Measurements from ENCODE around the gene KCNA3. TPM values are rescaled to one million over a fixed set of nuclear protein-coding genes. Genes with fewer than 3 reads are reported as not detected.

KCNA3 gene
- total RNA-seq, 1 donor from 2014 or later, result not detected

GRCh38 chr1:110697606-110698005 is 22.9 kb upstream of the KCNA3 start:
- no peak for DNase-seq (ENCODE audit: low read depth)
- TF ChIP-seq CTCF (conservative IDR thresholded peaks at IDR 0.05; ENCODE audit: low read depth, low read length), result no peak
- H3K4me3 ChIP-seq (ENCODE audit: low read depth, low read length), result no peak overlapping the region

- no peak for DNase-seq (ENCODE audit: low read depth)
- TF ChIP-seq CTCF (conservative IDR thresholded peaks at IDR 0.05; ENCODE audit: low read depth, low read length), result no peak
Measured at GRCh38 chr1:110696818-110697217, 22.1 kb upstream of the KCNA3 start.

GRCh38 chr1:110690709-110691365 is 16.1 kb upstream of the KCNA3 start:
- no peak for TF ChIP-seq CTCF (conservative IDR thresholded peaks at IDR 0.05; ENCODE audit: low read depth, low read length)
- H3K4me3 ChIP-seq (ENCODE audit: low read depth, low read length), result no peak overlapping the region
- DNase-seq (ENCODE audit: low read depth), result no peak

More at GRCh38 chr1:110696818-110697217, 22.1 kb upstream of the KCNA3 start:
- no peak overlapping the region for H3K4me3 ChIP-seq (ENCODE audit: low read depth, low read length)

- H3K4me3 ChIP-seq (ENCODE audit: low read depth, low read length), result no peak overlapping the region
- no peak for DNase-seq (ENCODE audit: low read depth)
- TF ChIP-seq CTCF (conservative IDR thresholded peaks at IDR 0.05; ENCODE audit: low read depth, low read length), result no peak
Measured at GRCh38 chr1:110689868-110690267, 15.1 kb upstream of the KCNA3 start.

GRCh38 chr1:110688514-110688913 is 13.8 kb upstream of the KCNA3 start:
- DNase-seq (ENCODE audit: low read depth), result no peak
- no peak overlapping the region for H3K4me3 ChIP-seq (ENCODE audit: low read depth, low read length)
- no peak for TF ChIP-seq CTCF (conservative IDR thresholded peaks at IDR 0.05; ENCODE audit: low read depth, low read length)

GRCh38 chr1:110687250-110687649 is 12.5 kb upstream of the KCNA3 start:
- DNase-seq (ENCODE audit: low read depth), result no peak
- TF ChIP-seq CTCF (conservative IDR thresholded peaks at IDR 0.05; ENCODE audit: low read depth, low read length), result no peak
- H3K4me3 ChIP-seq (ENCODE audit: low read depth, low read length), result no peak overlapping the region

GRCh38 chr1:110686188-110686587 is 11.4 kb upstream of the KCNA3 start:
- TF ChIP-seq CTCF (conservative IDR thresholded peaks at IDR 0.05; ENCODE audit: low read depth, low read length), result no peak
- H3K4me3 ChIP-seq (ENCODE audit: low read depth, low read length), result no peak overlapping the region
- DNase-seq (ENCODE audit: low read depth), result no peak
